ENCODE results near the gene GALNT6. TPM values are rescaled to one million over a fixed set of nuclear protein-coding genes. Genes with fewer than 3 reads are reported as not detected.

The GALNT6 gene
- total RNA-seq, 6 experiments from 2014 or later, result 0.55 to 3.3 (median 1.3) TPM

DNA sequence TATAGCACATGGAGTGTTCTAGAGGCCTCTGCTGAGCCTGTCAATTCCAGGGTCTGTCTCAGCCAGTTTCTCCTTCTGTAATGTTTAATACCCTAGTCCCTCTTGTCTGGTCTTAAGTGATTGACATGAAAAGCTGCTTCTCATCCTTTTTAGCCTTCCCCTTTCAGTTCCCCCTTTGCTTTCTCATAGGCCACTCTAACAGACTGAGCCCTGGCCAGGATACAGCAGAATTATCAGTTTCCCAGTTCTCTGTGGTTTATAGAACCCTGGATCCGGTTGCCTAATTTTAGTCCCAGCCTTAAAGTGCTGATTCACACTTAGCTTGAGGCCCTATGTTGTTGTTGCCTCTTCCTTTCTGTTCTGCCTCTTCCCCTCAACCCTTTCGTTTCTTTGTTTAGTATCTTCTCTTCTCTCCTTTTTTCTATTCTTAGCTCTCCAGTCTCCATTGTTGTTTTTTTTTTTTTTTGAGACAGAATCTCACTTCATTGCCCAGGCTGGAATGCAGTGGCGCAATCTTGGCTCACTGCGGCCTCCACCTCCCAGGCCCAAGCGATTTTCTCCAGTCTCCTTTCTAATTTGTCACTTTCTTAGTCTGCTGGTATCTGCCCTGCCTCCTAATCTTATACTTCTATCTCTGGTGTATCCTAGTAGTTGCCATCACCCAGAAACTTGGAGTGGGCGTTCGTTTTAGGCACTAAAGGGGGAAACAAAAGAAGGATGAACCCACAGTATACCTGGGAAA is 64.3 kb downstream of the GALNT6 start:
- intact Hi-C loops (cut with DNase I), result no loop called here
- 48% methylated on average over 7 of the region's 7 CpGs for WGBS (ENCODE audit: insufficient coverage, low coverage, low lambda C conversion rate, missing lambda C conversion rate)
- Histone ChIP-seq H3K4me3 (no peak overlapping the region), H3K36me3 (no peaks in the 10 kb centered on the region), H3K4me1 (no peaks in the 10 kb centered on the region), H3K27me3 (no peaks in the 10 kb centered on the region), H3K9me3 (no peaks in the 10 kb centered on the region), H3K27ac (peak overlapping the region in 2 of 3 donors; percentile 38 to 45)
- peak; percentile 64 to 74 (median 68) for ATAC-seq
- no peak for DNase-seq
- TF ChIP-seq, protein P1, sequence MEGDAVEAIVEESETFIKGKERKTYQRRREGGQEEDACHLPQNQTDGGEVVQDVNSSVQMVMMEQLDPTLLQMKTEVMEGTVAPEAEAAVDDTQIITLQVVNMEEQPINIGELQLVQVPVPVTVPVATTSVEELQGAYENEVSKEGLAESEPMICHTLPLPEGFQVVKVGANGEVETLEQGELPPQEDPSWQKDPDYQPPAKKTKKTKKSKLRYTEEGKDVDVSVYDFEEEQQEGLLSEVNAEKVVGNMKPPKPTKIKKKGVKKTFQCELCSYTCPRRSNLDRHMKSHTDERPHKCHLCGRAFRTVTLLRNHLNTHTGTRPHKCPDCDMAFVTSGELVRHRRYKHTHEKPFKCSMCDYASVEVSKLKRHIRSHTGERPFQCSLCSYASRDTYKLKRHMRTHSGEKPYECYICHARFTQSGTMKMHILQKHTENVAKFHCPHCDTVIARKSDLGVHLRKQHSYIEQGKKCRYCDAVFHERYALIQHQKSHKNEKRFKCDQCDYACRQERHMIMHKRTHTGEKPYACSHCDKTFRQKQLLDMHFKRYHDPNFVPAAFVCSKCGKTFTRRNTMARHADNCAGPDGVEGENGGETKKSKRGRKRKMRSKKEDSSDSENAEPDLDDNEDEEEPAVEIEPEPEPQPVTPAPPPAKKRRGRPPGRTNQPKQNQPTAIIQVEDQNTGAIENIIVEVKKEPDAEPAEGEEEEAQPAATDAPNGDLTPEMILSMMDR (IDR thresholded peaks at IDR 0.05), result no peak
- no peak for TF ChIP-seq POLR2A (IDR thresholded peaks at IDR 0.05)

DNA sequence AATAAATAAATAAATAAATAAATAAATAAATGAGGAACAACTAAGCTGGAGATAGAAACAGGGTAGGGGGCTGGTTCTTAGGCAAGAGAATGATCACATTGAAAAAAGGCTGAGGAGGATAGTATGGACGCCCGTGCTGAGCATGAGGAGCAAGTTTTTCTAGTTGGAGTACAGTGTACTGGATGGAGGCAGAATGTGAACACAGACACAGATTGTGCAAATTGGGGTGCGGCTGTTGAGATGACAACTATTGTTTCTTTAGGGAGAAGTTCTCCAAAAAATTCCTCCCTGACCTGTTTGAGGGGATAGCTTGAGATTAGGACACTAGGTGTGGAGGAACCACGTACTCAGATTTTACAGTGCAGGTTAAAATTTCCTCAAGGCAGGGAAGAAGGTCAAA is 66.3 kb downstream of the GALNT6 start:
- Histone ChIP-seq H3K36me3 (no peaks in the 10 kb centered on the region), H3K27ac (no peak overlapping the region), H3K9me3 (no peaks in the 10 kb centered on the region), H3K4me1 (no peaks in the 10 kb centered on the region), H3K4me3 (no peak overlapping the region), H3K27me3 (no peaks in the 10 kb centered on the region)
- ATAC-seq, result no peak
- intact Hi-C loops (cut with DNase I), result no loop called here
- DNase-seq, result no peak
- TF ChIP-seq, protein P1 (IDR thresholded peaks at IDR 0.05), result no peak
- no peak for TF ChIP-seq POLR2A (IDR thresholded peaks at IDR 0.05)
- WGBS (ENCODE audit: insufficient coverage, low coverage, low lambda C conversion rate, missing lambda C conversion rate), result 75% methylated on average over 4 of the region's 4 CpGs

DNA sequence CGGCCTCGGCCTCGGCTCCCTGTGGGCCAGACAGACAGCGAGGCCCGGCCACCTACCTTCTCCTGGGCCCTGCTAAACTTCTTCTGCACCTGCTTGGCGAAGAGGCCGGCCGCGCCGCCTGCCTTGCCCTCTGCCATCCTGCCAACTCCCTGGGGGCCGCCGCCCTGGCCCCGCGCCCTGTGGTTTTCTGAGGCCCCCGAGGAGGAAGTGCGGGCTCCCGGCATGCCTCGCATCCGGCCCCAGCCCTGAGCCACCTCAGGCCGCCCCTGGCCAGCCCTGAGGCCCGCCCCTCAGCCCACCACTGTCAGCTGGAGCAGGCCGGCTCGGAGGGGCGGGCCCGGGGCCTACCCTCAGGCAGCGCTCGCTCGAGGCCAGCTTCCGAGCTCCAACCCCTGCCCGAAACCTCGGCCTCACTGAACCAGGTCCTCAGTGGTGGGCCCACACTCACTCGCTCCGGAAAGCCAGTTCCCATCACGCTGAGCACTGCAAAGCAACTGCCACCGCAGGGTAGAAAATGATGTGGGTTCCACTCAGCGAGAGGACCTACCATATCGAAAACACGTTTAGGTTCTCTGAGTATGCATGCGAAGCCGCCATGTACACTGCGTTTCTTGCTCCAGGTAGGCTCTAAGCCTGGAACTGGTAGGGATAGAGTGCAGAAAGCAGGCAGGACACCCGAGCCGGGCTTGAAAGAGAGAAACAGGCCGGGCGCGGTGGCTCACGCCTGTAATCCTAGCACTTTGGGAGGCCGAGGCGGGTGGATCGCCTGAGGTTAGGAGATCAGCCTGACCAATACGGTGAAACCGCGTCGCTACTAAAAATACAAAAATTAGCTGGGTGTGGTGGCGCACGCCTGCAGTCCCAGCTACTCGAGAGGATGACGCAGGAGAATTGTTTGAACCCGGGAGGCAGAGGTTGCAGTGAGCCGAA is 67.0 kb downstream of the GALNT6 start, which contains the start of gene BIN2:
TSS of gene BIN2 (minus strand) at position 209 of the 930 bp plus-strand sequence. CDS start at position 137, 72 bp downstream.
- no peaks in the 10 kb centered on the region for H3K4me1 ChIP-seq
- WGBS (ENCODE audit: insufficient coverage, low coverage, low lambda C conversion rate, missing lambda C conversion rate), result 83% methylated on average over 27 of the region's 60 CpGs
- ATAC-seq (peak; percentile 55 to 66 (median 64)), DNase-seq (peak; percentile 66 to 82 (median 70))
- no peaks in the 10 kb centered on the region for H3K36me3 ChIP-seq
- no peak for TF ChIP-seq POLR2A (IDR thresholded peaks at IDR 0.05)
- TF ChIP-seq, protein P1 (IDR thresholded peaks at IDR 0.05), result no peak
- no peaks in the 10 kb centered on the region for H3K9me3 ChIP-seq
- intact Hi-C loops (cut with DNase I), result no loop called here
- no peaks in the 10 kb centered on the region for H3K27me3 ChIP-seq
- H3K4me3 ChIP-seq, result peak within 1 kb of the TSS; percentile 14 to 39 (median 34)
- H3K27ac ChIP-seq, result peak within 1 kb of the TSS; percentile 25 to 73 (median 68)

DNA sequence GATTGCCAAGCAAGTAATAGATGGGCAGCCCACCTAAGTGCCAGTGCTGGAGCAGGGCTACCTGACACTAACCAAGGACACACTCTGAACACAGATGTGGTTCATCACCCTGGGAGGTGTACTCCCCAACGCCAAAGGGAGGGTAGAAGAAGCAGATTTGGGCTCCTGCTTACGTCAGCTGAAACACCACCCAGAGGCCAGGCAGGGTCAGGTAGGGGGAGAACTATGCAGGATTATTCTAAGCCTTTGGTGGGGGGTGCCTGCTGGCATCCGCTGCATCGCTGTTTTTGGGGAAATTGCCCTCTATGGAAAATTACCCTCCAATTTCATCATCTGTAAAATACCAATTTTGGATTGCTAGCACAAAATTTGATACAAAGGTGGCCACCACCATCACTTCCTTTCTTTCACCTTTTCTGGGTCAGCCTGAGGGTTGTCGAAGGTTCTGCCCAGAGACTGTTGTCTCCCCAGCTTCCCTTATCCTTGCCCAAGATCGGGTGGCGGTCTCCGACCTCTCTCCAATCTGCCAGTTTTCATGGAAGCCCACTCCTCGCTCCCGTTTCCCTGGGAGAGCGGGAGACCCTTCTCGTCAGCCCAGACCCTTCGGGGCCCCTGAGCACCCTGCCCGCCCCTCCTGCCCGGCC is 67.8 kb downstream of the GALNT6 start:
- Histone ChIP-seq H3K27me3 (no peaks in the 10 kb centered on the region), H3K9me3 (no peaks in the 10 kb centered on the region), H3K27ac (peak overlapping the region; percentile 25 to 73 (median 68)), H3K4me3 (peak overlapping the region; percentile 14 to 39 (median 34)), H3K36me3 (no peaks in the 10 kb centered on the region), H3K4me1 (no peaks in the 10 kb centered on the region)
- 70% methylated on average over 4 of the region's 15 CpGs for WGBS (ENCODE audit: insufficient coverage, low coverage, low lambda C conversion rate, missing lambda C conversion rate)
- DNase-seq (no peak), ATAC-seq (peak; percentile 4 to 38 (median 8))
- intact Hi-C loops (cut with DNase I), result no loop called here
- TF ChIP-seq, protein P1 (IDR thresholded peaks at IDR 0.05), result no peak
- TF ChIP-seq POLR2A (IDR thresholded peaks at IDR 0.05), result no peak
